Uterus (tissue), 2 donors: ENCODE data around the gene NOL6.

Experiments used
- CTCF ChIP-seq, 4 experiments: fragments of 200-600 bp in 2 of 4; fragments of 450-650 bp in 2 of 4; sonication (generic) in 2 of 4; IDR thresholded peaks; one replicate each; pipeline ENCODE4 v1.5.1; 2016 to 2019; ENCODE audit warnings: antibody characterized with exemption in 4 of 4, mild to moderate bottlenecking in 2 of 4, moderate library complexity in 1 of 4
- POLR2A ChIP-seq, 2 donors: fragments of 450-650 bp; IDR thresholded peaks; one replicate each; pipeline ENCODE4 v1.6.1; 2016; ENCODE audit warnings: antibody characterized with exemption in 2 of 2, mild to moderate bottlenecking in 1 of 2, moderate library complexity in 1 of 2

- TF ChIP-seq CTCF (IDR thresholded peaks at IDR 0.05) (no peak), POLR2A (IDR thresholded peaks at IDR 0.05) (no peak)
Observed at GRCh38 chr9:33460854-33461253, 12.9 kb downstream of the NOL6 start.
